ENCODE measurements around the gene ALDH4A1. TPM values are rescaled to one million over a fixed set of nuclear protein-coding genes. Genes with fewer than 3 reads are reported as not detected.

The ALDH4A1 gene
- total RNA-seq, 1 donor, result 17.8 TPM

DNA sequence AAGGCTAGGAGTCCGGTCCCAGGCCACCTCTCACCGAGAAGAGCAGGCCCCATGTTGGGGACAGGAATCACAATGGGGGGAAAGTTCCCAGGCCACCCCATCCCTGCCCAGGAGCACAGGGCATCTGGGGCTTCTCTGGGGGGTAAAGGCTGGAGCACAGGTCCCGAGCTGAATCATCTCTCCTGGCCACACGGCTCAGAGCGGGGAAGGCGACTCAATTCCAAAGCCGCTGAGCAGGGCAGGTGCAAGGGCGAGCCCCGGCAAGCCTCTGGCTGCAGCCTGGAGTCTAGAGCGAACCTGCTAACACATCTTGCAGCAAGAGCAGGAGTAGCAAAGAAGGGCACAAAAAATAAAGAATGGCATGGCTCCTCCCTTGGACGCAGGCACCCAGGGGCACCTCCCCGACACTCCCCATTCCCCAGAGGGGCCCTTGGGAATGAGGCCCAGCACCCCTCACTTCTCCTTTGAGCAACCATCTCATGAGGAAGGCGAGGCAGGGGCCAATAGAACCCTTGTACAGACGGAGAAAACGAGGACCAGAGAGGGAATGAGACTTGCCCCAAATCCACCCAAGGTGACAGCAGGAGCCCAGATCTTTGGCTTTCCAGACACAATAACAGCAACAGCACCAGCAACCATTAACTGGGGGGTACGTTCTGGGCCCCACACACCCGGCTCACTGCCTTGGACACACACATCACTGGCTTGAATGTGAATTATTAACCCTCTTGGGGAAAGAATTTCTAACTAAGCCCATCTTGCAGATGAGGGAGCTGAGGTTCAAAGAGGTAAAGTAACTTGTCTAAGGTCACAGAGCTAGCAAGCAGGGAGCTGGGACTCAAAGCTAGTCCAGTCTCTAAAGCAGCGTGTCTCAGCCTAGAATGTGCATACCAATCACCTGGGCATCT is 20.7 kb upstream of the ALDH4A1 start:
- no peak for DNase-seq (ENCODE audit: low read depth in 2 of 3, low spot score in 2 of 3)

DNA sequence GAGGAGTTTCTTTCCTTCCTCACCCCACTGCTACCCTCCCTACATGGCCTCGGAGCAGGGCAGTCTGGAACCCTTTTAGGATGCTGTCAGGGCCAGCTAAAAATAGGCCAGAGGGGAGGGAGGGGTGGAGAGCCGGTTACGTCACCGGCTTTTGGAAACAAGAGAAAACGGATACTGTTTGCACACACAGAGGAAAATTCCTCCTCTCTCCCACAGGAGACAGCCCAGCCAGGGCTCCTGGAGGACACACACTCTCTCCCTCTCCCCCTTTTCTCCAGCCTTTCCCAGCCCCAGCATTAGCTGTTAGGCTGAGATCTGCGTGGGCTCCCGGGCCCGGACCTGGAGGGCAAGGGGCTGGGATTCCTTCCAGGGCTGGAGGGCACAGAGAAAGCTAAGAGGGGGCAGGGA is 20.0 kb upstream of the ALDH4A1 start:
- DNase-seq (ENCODE audit: low read depth in 2 of 3, low spot score in 2 of 3), result no peak

DNA sequence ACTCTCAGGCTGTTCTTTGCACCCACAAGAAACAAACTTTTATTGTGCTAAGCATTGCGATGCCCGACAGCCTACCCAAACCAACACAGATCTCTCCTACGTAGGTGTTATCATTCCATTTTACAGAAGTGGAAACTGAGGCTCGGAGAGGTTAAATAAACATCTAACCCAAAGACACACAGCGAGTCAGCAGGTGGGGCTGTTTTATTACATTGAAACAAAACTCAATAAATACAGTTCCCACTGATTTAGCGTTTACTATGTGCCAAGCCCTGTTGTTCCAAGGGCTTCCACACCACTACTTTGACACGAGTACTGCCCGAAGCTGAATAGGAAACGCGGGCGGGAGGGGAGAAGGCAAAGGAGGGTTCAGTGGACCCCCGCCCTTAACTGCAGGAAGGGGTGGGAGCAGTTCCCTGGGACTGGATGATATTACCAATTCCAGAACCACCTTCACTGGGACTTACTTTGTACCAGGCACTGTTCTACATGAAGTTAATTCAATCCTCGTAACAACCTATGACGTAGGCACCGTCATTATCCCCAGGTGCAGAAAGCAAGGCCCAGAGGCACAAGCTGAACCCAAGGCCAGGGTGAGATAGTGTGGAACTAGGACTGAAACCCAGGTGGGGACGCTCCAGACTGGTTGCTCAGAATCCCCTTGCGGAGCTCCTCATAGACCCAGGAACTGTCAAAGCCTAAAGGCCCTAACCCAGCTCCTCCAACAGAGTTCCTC is 19.3 kb upstream of the ALDH4A1 start:
- DNase-seq (ENCODE audit: low read depth in 2 of 3, low spot score in 2 of 3), result peak in 1 of 3 donors; percentile 39

DNA sequence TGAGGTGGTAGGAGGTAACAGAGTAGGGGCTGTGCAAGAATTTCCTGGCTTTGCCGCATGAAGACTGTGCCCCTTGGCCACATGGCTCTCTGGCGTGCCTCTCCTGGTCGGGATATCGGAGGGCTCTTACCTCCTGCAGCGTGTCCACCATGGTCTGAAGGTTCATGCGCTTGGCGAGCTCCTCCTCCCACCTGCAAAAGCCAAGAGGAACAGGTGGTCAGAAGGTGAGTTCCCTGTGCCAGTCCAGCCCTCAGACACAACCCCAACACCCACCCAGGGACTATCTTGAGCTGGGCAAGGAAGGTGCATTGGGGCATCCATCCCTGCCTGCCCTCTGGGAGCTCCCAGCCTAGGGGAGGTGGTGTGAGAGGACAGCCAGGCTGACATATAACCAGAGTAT is 18.6 kb upstream of the ALDH4A1 start:
- no peak for DNase-seq (ENCODE audit: low read depth in 2 of 3, low spot score in 2 of 3)

DNA sequence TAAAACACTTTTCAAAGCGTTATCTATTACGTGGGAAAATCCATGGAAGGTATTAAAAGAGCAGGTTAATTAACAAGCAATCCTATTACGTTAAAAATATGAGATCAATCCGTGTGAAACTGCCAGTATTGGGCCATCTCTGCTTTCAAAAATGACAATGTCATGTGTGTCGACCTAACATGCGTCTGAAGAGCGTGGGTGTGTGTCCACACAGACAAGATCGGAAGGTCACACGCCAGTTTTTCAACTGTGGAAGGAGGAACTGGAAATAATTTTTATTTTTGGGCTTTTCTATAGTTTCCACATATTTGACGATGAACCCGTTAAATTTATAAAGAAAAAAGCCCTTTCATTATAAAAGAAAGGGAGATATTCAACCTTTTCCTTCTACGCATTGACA is 17.6 kb upstream of the ALDH4A1 start:
- DNase-seq (ENCODE audit: low read depth in 2 of 3, low spot score in 2 of 3), result no peak

DNA sequence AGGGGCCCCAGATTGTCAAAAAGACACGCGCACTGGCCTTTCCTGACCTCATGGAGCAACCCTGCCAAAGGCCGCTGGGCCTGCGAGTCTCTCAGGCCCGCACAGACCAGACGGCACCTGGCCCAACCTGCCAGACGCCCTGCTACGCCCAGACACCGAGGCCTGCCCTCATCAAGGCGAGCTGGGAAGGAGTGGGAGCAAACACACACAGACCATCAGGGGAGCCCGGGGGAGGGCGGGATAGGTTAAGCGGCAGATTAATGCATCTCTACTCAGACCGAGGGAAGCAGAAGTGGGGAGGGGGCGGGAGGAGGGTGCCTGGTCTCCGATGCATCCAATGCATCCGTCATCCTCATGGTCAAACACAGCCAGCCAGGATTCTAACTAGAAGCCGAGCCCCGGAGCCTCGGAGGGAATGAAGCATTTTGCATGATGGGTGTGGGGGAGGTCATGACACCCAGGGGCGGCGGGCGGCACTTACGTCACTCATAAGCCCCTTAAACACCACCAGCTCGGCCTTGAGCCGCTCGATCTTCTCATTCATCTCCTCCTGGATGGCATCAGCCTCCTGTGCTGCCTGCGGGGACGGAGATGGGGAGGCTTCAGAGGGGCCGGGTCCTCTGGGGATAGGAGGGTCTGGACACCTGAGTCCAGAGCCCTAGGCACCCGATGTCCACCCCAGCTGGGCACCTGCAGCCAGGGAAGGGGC is 17.0 kb upstream of the ALDH4A1 start:
- no peak for DNase-seq (ENCODE audit: low read depth in 2 of 3, low spot score in 2 of 3)

DNA sequence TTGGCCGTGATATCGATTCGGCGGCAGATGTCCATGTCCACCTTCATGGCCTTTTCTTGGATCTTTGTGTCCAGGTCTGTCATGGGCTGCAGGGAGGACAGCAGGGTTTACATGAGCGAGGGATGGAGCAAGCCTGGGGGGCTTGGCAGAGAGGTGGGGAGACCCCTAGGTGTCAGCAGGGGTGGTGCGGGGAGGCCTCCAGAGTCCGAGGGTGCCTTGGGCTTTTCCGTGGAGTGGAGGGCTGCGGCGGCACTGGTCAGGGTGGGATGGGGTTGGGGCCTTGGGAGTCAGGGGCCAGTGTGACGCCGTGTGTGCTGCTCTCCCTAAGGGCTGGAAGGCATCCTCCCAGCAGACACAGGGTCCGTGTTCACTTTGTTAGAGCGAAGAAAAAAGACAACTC is 16.1 kb upstream of the ALDH4A1 start:
- DNase-seq (ENCODE audit: low read depth in 2 of 3, low spot score in 2 of 3), result no peak

DNA sequence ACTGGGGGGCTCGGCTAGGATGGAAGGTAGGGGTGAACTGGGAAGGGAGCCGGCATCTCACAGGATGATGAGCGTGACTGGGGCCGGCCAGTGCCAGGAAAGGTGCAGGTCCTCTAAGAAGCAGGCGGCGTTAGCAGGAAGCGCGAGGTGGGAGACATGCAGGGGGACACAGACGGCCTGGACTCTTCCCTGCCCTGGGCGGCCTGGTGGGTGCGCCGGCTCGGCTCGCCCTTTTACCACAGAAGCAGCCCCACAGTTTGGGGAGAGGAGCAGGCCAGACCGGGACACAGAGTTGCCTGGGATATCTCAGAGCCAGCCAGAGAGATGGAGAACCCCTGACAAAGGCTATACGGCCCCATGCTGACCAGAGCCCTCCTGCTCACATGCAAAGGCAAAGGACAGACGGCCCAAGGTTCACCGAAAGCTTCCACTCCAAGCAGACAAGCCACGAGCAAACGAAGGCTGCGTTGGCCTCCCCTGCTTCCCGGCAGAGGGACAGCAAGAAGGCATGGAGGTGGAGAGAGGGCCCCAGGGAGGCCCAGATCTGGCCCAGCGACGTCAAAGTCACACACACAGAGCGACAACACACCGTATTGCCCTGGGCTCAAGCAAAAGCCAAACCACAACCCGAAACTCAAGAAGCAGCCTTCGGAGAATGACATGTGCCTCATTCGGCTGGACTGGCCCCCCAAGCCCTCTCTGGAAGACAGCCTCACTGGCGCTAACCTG is 14.9 kb upstream of the ALDH4A1 start:
- no peak for DNase-seq (ENCODE audit: low read depth in 2 of 3, low spot score in 2 of 3)

DNA sequence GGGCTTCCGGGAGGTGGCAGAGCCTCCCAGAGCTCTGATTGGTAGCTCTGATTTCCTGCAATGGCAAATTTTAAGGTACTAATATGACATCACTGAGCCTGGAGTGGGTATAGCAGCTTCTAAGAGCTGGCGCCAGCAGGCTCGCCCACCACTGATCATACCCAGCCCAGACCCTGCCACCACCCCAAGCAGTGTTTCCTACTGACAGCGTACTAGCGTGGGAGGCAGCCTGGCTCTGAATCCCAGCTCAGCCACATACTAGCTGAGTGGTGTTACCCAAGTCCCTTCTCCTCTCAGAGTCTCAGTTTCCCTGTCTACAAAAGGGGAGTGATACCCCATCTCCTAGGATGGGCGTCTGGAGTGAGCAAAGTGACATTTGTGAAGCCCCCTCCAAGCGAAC is 13.0 kb upstream of the ALDH4A1 start:
- DNase-seq (ENCODE audit: low read depth in 2 of 3, low spot score in 2 of 3), result no peak

DNA sequence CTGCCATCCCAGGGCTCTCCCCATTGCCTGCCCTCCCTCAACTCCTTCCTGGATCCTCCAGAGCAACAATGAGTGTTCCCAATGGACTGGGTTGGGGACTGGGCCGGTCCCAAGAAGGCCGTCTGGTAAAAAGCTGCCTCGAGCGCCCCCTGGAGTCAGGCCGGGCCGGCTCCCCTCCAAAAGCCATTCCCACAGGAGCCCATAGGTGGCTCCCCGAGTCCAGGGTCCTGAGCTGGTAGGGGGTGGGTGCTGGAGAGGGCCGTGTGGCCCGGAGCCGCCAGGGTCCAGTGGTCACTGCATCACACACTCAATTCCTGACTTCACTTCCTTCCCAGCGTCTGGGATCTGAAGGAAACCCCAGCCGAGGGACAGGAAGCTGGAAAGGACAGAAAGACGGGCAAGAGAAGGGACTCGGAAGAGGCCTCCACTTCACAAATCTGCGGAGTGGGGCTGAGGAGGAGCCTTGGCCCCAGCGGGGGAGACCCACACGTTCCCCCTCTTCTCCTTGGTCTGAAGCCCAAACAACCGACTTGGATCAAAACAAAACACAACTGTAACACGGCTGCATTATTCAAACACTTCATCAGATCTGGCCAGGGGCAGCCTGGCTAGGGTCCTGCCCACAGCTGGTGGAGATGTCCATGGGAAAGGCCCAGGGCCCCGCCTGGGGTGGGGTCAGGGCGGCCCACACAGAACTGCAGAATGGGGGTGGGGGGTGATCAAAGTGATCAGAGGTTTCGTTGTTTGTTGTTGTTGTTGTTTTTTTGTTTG is 10.9 kb upstream of the ALDH4A1 start:
- DNase-seq (ENCODE audit: low read depth in 2 of 3, low spot score in 2 of 3), result peak in 2 of 3 donors; percentile 71

DNA sequence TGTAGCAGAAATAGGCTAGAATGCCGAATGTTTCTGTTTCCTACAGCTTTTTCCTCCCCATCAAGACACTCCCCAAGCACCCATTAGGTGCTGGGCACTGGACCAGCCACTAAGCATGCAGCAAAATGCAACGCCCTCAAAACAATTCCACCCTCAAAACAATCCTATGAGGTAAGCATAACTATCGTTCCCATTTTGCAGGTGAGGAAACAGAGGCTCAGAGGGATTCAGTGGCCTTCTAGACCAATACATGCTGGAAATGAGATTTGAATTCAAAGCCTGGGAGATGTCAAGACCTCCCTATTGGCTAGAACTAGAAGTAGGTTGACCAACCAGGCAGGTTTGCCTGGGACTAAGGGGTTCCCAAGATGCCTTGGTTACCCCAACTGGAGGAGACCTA is 10.2 kb upstream of the ALDH4A1 start:
- DNase-seq (ENCODE audit: low read depth in 2 of 3, low spot score in 2 of 3), result no peak

DNA sequence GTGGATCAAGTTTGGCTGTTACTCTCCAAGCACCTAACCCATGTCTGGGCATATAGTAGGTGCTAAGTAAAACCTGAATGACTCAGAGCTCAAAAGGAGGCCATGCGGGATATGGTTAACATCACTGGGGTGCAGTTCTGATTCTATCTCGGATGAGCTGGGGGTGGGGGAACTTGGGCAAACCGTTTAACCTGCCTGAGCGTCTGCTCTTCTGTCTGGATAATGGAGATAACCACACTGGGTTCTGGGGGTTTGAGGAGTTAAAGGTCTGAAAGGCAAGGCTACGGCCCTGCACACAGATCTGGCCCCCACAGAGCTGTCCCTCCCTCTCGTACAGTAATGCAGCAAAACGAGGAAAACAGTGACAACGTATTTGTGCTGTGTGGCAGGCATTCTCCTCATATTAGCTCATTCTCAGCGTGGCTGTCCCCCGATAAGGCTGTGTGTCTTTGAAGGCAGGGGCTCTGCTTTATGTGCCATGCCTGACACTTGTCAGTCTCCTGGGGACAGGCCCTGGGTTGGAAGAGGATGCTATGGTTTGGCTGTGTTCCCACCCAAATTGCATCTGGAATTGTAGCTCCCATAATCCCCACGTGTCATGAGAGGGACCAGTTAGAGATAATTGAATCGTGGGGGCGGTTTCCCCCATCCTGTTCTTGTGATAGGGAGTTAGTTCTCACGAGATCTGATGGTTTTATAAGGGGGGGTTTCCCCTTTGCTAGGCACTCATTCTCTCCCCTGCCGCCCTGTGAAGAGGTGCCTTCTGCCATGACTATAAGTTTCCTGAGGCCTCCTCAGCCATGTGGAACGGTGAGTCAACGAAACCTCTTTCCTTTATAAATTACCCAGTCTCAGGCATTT is 6.8 kb upstream of the ALDH4A1 start:
- peak in 1 of 3 donors; percentile 56 for DNase-seq (ENCODE audit: low read depth in 2 of 3, low spot score in 2 of 3)

DNA sequence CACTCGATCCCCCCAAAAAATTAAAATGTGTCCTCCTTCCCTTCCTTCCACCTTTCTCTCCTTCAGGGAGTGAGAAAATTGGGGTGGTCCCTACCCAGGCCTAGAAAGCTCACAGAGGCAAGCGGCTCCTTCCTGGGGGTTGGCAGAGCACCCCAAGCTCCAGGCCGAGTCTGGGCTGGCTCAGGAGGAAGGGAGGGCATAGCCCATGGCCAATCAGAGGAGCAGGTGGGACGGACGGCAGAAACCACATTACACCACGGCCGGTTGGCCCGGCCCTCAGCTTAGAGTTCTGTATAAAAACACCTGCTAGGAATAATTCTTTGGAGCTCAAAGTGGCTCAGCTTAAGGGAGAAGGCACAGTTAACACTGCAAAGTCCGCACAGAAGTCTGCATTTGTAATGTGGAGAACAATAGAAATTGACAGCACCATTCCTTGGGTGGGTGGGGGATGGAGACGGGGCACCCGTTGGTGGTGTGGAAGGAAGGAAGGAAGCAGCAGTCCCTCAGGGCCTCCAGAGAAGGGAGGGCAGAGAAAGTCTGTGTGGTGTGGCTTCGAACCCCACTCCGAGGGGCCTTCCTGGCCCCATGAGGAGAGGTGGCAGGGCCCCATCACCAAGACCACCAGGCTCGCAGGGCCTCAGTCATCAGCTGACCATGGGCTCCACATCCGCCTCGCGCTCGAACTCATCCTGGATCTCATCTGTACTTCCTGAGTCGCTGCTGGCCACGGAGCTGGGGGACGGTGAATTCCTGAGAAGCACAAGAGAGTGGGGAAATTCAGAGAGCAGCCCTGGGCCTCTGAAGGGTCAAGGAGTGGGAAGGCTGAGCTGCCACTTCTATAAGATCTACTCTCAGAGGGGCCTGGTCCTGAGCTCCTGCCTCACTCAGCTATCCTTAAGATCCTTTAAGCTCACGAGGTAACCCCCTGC is 5.8 kb upstream of the ALDH4A1 start:
- peak in 2 of 3 donors; percentile 63 to 84 for DNase-seq (ENCODE audit: low read depth in 2 of 3, low spot score in 2 of 3)

DNA sequence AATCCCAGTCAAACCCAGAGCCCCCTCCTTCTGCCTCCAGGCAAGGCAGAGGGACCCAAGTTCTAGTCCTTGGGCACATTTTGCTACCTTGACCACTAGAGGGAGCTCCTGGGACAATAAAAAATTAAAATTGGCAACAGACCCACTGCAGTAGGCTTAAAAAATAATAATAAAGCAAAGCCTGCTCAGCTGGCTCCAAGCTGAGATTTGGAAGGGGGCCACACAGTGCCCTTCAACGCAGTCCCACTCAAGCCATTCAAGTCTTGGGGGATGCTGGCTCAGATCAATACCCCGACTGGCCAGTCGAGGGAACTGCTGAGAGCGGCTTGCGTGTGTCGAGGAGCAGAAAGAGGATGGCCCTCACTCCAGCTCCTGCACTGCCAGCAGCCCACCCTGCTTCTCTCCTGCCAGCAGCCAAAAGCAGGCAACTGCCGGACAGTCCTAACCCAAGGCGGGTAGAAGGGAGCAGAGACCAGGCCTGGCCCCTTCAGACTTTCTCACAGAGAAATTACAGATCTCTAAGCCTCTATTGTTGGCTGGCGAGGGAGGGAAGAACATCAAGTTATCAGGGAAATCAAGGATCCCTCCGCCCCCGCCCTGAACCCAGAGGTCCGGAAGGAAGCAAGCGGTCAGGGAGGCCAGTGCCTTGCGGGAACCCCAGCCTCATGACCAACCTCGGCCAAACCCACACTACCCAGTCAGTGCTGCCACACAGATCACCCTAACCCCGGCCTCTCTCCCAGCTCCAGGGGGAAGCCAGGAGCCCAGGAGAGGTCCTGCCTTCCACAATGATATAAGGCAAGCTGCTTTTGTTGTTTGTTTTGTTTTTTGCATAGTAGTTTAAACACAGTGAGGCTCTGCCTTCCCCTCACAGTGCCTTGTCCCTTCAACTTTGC is 4.9 kb upstream of the ALDH4A1 start:
- peak; percentile 58 to 82 (median 69) for DNase-seq (ENCODE audit: low read depth in 2 of 3, low spot score in 2 of 3)

DNA sequence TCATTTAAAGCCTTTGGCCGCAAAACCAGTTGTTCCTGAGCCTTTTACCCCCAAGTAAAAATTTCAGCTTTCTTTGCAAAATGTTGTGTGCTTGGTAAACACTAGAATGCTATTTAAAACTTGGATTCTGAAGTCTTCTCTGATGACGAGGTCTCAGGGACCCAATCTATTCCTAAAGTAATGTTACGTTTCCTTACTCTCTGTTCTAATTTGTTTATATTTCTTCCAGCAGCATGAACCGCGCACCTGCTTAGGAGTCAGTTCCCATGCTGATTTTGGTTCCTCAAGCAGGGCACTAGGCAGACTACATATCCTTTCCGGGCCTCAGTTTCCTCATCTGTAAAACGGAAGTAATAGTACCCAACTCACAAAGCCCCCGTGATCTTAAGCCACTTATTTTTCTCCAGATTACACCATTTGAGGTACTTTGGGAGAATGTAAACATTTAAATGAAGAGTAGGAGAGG is 969 bp upstream of the ALDH4A1 start:
- DNase-seq (ENCODE audit: low read depth in 2 of 3, low spot score in 2 of 3), result no peak

DNA sequence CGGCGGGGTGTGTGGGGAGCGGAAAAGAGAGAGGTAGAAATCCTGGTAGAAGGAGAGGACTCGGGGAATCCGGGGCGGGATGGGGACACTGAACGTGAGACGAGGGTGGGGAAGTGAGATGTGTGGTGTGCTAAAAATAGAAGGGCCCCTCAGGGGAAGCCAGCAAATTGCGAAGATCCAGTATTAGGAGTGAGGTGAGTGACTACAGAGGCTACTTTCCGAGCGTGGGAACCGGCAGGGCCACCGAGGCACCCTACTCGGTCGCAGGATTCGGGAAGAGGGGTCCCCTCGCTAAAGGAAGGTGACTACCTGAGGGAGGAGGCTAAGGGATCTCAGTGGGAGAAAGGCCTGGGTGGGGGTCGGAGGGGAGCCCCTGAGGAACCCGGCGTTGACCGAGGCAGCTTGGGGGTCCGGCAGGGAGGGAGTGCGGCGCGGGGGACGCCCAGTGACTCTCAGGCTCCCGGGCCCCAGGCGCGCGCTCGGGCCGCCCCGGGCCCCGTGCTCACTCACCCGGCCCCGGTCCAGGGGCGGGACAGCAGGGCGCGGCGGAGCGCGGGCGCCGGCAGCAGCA is 318 bp downstream of the ALDH4A1 start:
- peak in 1 of 3 donors; percentile 31 for DNase-seq (ENCODE audit: low read depth in 2 of 3, low spot score in 2 of 3)

All from hematopoietic multipotent progenitor cell (in vitro differentiated cells).